K562 (cell line): ENCODE results near the gene LCN1. TPM values are rescaled to one million over a fixed set of nuclear protein-coding genes. Genes with fewer than 3 reads are reported as not detected.
"Not testable (repeated sequence)": the region's sequence is repeated elsewhere in the genome, so short reads cannot be mapped to it uniquely, and the experiment has no call there.

Source experiments
- ATAC-seq: fragments of 200-7000 bp; cut with Tn5 transposase; 3 replicates; pipeline ENCODE4 v1.9.1; 2020; ENCODE audit warnings: moderate library complexity
- BruUV-seq: library from RNA; stranded (reverse); fragments of 400-500 nt; replicated peaks from 2 replicates; lab custom pipeline; 2021; lab: Mats Ljungman, UMichigan
- CTCF ChIA-PET: fragments of 300-600 bp; formaldehyde crosslinking; extraction: SDS; loops from one replicate; lab custom pipeline; 2021; ENCODE audit warnings: low intra/inter-chr PET ratio; lab: Yijun Ruan, JAX
- POLR2A ChIA-PET: fragments of 300-600, 350-650 bp; sonication (Branson Sonifier 250); formaldehyde crosslinking; extraction: SDS; loops from one replicate; lab custom pipeline; 2021; ENCODE audit warnings: antibody characterized with exemption, inconsistent platforms; lab: Yijun Ruan, JAX
- DNase-seq, 4 experiments: peaks; one replicate each; pipeline versions ENCODE4 v3.0.0 to v3.0.0-alpha.2; 2011 to 2018; ENCODE audit warnings: low spot score in 3 of 4, mixed read lengths in 3 of 4; ENCODE audit errors: extremely low read depth in 1 of 4
- FAIRE-seq: peaks from 2 replicates; lab custom pipeline; 2011; peaks lifted over from hg19 to GRCh38; lab: Jason Lieb, UNC
- H2AFZ ChIP-seq: 2 replicates; pipeline ENCODE4 v1.6.0; 2011; ENCODE audit warnings: low read depth, low read length, control low read depth, inconsistent platforms
- H3K27ac ChIP-seq: fragments of 200-600 bp; 3 replicates; pipeline ENCODE4 v1.8.0; 2011; ENCODE audit warnings: low read depth, mild to moderate bottlenecking, control low read depth, inconsistent platforms, low read length, moderate library complexity, mixed read lengths; ENCODE audit errors: extremely low read depth
- H3K27me3 ChIP-seq, 2 experiments: fragments of 300-600 bp in 1 of 2; 2 replicates in 1 of 2; 3 replicates in 1 of 2; pipeline versions ENCODE4 v1.6.0 to v1.8.0; 2011; ENCODE audit warnings: inconsistent platforms in 2 of 2, low read length in 2 of 2, mild to moderate bottlenecking in 1 of 2, mixed read lengths in 1 of 2, moderate library complexity in 1 of 2; ENCODE audit not compliant: control insufficient read depth in 2 of 2, insufficient read depth in 2 of 2
- H3K36me3 ChIP-seq: fragments of 300-600 bp; 3 replicates; pipeline ENCODE4 v1.8.0; 2011; ENCODE audit warnings: mild to moderate bottlenecking, low read length, inconsistent platforms; ENCODE audit not compliant: control insufficient read depth, insufficient read depth
- H3K4me1 ChIP-seq, 2 experiments: fragments of 200-600 bp in 1 of 2; replicated peaks in 1 of 2; 2 replicates in 1 of 2; 3 replicates in 1 of 2; pipeline versions ENCODE4 v1.5.1 to v1.8.0; 2011; ENCODE audit warnings: inconsistent platforms in 2 of 2, low read length in 2 of 2, mild to moderate bottlenecking in 1 of 2, mixed read lengths in 1 of 2, moderate library complexity in 1 of 2; ENCODE audit not compliant: control insufficient read depth in 2 of 2, insufficient read depth in 2 of 2
- H3K4me2 ChIP-seq: 2 replicates; pipeline ENCODE4 v1.6.1; 2011; ENCODE audit warnings: low read length, control low read depth, inconsistent platforms, mixed read lengths; ENCODE audit not compliant: insufficient read depth
- H3K4me3 ChIP-seq: fragments of 200-600 bp; sonication (generic), shearing (Covaris generic); 2 replicates; pipeline ENCODE4 v1.5.1; 2016; ENCODE audit warnings: control low read depth, inconsistent platforms
- H3K79me2 ChIP-seq: fragments of 200-600 bp; 3 replicates; pipeline ENCODE4 v1.8.0; 2011; ENCODE audit warnings: low read length, inconsistent platforms; ENCODE audit not compliant: control insufficient read depth, insufficient read depth
- H3K9ac ChIP-seq, 2 experiments: 2 replicates each; pipeline versions ENCODE4 v1.6.0 to v1.6.1; 2011; ENCODE audit warnings: low read depth in 2 of 2, low read length in 2 of 2, control low read depth in 1 of 2, inconsistent platforms in 1 of 2, mild to moderate bottlenecking in 1 of 2, mixed read lengths in 1 of 2; ENCODE audit not compliant: insufficient read depth in 1 of 2
- H3K9me1 ChIP-seq: one replicate; pipeline ENCODE4 v1.6.0; 2011; ENCODE audit warnings: inconsistent platforms, mild to moderate bottlenecking, low read length, moderate library complexity; ENCODE audit not compliant: control insufficient read depth, insufficient read depth
- H3K9me3 ChIP-seq: replicated peaks from 2 replicates; pipeline ENCODE4 v1.5.1; 2011; ENCODE audit warnings: low read depth, low read length, inconsistent platforms; ENCODE audit not compliant: control insufficient read depth, insufficient read depth
- H4K20me1 ChIP-seq: replicated peaks from 2 replicates; pipeline ENCODE4 v1.6.1; 2011; ENCODE audit warnings: low read length, inconsistent platforms, mixed read lengths; ENCODE audit not compliant: control insufficient read depth, insufficient read depth
- CTCF ChIP-seq, 3 experiments: IDR thresholded peaks in 2 of 3; conservative IDR thresholded peaks in 1 of 3; 2 replicates each; pipeline ENCODE4 v1.5.1; 2011 to 2012; ENCODE audit warnings: low read length in 3 of 3, mild to moderate bottlenecking in 3 of 3, control low read depth in 2 of 3, improper control_type of control experiment in 1 of 3, inconsistent platforms in 1 of 3, low read depth in 1 of 3, mixed read lengths in 1 of 3, moderate library complexity in 1 of 3; ENCODE audit not compliant: insufficient read depth in 2 of 3
- KLF16 ChIP-seq: IDR thresholded peaks from 2 replicates; pipeline ENCODE4 v1.6.1; 2016; ENCODE audit warnings: antibody characterized with exemption
- MBD2 ChIP-seq: sonication (generic); IDR thresholded peaks from 2 replicates; pipeline ENCODE4 v1.6.1; 2016; ENCODE audit warnings: low read depth, borderline replicate concordance
- ZNF277 ChIP-seq: fragments of 250-450 bp; sonication (Bioruptor Pico); IDR thresholded peaks from 2 replicates; pipeline ENCODE4 v1.8.0; 2022; ENCODE audit warnings: inconsistent platforms, mild to moderate bottlenecking, moderate library complexity, borderline replicate concordance
- ZNF584 ChIP-seq: fragments of 200-800 bp; sonication (Bioruptor generic); IDR thresholded peaks from 2 replicates; pipeline ENCODE4 v1.6.1; 2016; ENCODE audit warnings: low read depth, mild to moderate bottlenecking, missing genetic modification characterization, missing compliant biosample characterization
- ZNF655 ChIP-seq: fragments of 250-450 bp; sonication (Bioruptor Pico); IDR thresholded peaks from 2 replicates; pipeline ENCODE4 v1.5.0; 2021
- WGBS: fragments of 100-300 bp; shearing (Covaris generic); methylation state at CpG from one replicate; pipeline ENCODE4 v1.1.6; 2016; ENCODE audit warnings: low coverage, mixed read lengths; ENCODE audit not compliant: insufficient coverage; ENCODE audit errors: missing lambda C conversion rate; 5-methylcytosine and 5-hydroxymethylcytosine counted together
- in situ Hi-C: fragments of 300-500 bp; cut with MboI; formaldehyde crosslinking; loops from 4 replicates; pipeline ENCODE4 v1.15.0; 2018; ENCODE audit warnings: inconsistent platforms, mixed read lengths
- intact Hi-C: fragments of 100-400 bp; cut with micrococcal nuclease; formaldehyde crosslinking; loops from 2 replicates; pipeline ENCODE4 v1.14.2; 2022
- polyA plus RNA-seq, 8 experiments: library from polyadenylated mRNA; depleted of rRNA in 4 of 8; stranded (reverse) in 5 of 8; unstranded in 3 of 8; fragments of >200 nt; fragmentation: Nextera tagmentation in 2 of 8; fragmentation: Illumina TruSeq in 1 of 8; extraction: Ambion mirVana in 2 of 8; extraction: Trizol in 1 of 8; gene quantifications; 2 replicates each; pipeline versions ENCODE4 v1.2.1 to v1.2.3, GENCODE V29; 2011 to 2014; ENCODE audit warnings: inconsistent platforms in 1 of 8, missing spikeins in 1 of 8
- total RNA-seq, 7 experiments: library from RNA; depleted of rRNA in 6 of 7; stranded (reverse); fragments of >200 nt in 6 of 7; fragmentation: Illumina TruSeq in 2 of 7; extraction: Trizol in 2 of 7; gene quantifications; 2 replicates each; pipeline versions ENCODE4 v1.2.1 to v1.2.3, GENCODE V29; 2011 to 2021; ENCODE audit warnings: low replicate concordance in 1 of 7

LCN1 gene
- total and polyA plus RNA-seq, 9 of the 15 experiments (the other 6 are each of a cell fraction or from before 2014, with no cell fraction given) = not detected

- TF ChIP-seq CTCF (IDR thresholded peaks at IDR 0.05 in 2 of 3, conservative IDR thresholded peaks at IDR 0.05 in 1 of 3; ENCODE audit: insufficient read depth in 2 of 3, low read depth in 1 of 3, low read length in 3 of 3) (no peak), ZNF584 (CRISPR knock-in tag) (no peak), ZNF655 (no peak), KLF16 (no peak), MBD2 (no peak), ZNF277 (CRISPR knock-in tag) (no peak)
- intact Hi-C loops (no loop called here), in situ Hi-C loops (no loop called here)
- Histone ChIP-seq H3K36me3 (no peaks in the 10 kb centered on the region), H2AFZ (no peak overlapping the region), H3K4me3 (no peak overlapping the region), H3K9me1 (no peaks in the 10 kb centered on the region), H3K27me3 (peaks cover 5 to 39% of the 10 kb centered on the region in 2 experiments), H3K27ac (no peak overlapping the region), H3K79me2 (no peaks in the 10 kb centered on the region), H3K4me2 (no peak overlapping the region), H4K20me1 (no peaks in the 10 kb centered on the region), H3K9me3 (no peaks in the 10 kb centered on the region), H3K9ac (no peak overlapping the region), H3K4me1 (peaks cover 0 to 6% of the 10 kb centered on the region in 2 experiments; a peak in 1 of 5 replicates)
- ChIA-PET POLR2A (no interaction called here), CTCF (no interaction called here)
- DNase-seq (no peak), ATAC-seq (peak; percentile 32; the same call in 2 of the 3 replicates), FAIRE-seq (no peak)
- WGBS = 5% methylated on average over 15 of the region's 18 CpGs
- no TSS peak for BruUV-seq
Measured at GRCh38 chr9:135544981-135545635, 23.9 kb downstream of the LCN1 start.

GRCh38 chr9:135545646-135546176 is 24.5 kb downstream of the LCN1 start, which contains the start of gene OBP2A:
Gene OBP2A, plus strand, starts transcription at chr9:135546126. Its CDS starts 55 bp downstream, at chr9:135546181.
- FAIRE-seq, POLR2A ChIA-PET: not testable (repeated sequence)

More at GRCh38 chr9:135545646-135546176, 24.5 kb downstream of the LCN1 start, which contains the start of gene OBP2A:
- BruUV-seq, H3K9me3 ChIP-seq, H3K36me3 ChIP-seq, H4K20me1 ChIP-seq, H3K9me1 ChIP-seq, H3K4me3 ChIP-seq, in situ Hi-C loops, DNase-seq, H3K27ac ChIP-seq, CTCF ChIA-PET, H3K4me2 ChIP-seq, H2AFZ ChIP-seq, H3K9ac ChIP-seq, H3K79me2 ChIP-seq, intact Hi-C loops: not testable (repeated sequence)
- 14% methylated on average over 11 of the region's 19 CpGs for WGBS
- H3K27me3 ChIP-seq = peaks cover 10 to 45% of the 10 kb centered on the region in 2 experiments
- ATAC-seq = peak; percentile 15; the same call in 1 of the 3 replicates
- H3K4me1 ChIP-seq = peaks cover 0 to 12% of the 10 kb centered on the region in 2 experiments; a peak in 1 of 5 replicates
